Brain microvascular endothelial cell (primary cell): ENCODE measurements around the gene AK6.

Experiments used
- DNase-seq: peaks from one replicate; pipeline ENCODE4 v3.0.0-alpha.2; 2020
- H3K27ac ChIP-seq: fragments of 250-450 bp; sonication (Bioruptor Pico); 2 replicates; pipeline ENCODE4 v1.5.1; 2020; ENCODE audit warnings: mild to moderate bottlenecking, moderate library complexity
- H3K27me3 ChIP-seq: fragments of 250-450 bp; sonication (Bioruptor Pico); replicated peaks from 2 replicates; pipeline ENCODE4 v1.5.1; 2020; ENCODE audit warnings: mild to moderate bottlenecking
- H3K36me3 ChIP-seq: fragments of 250-450 bp; sonication (Bioruptor Pico); replicated peaks from 2 replicates; pipeline ENCODE4 v1.5.1; 2020; ENCODE audit warnings: mild to moderate bottlenecking
- H3K4me3 ChIP-seq: 2 replicates; pipeline ENCODE4 v1.5.1; 2011; ENCODE audit warnings: low read depth, mild to moderate bottlenecking, control low read depth, low read length, moderate library complexity
- in situ Hi-C: cut with HindIII; loops from 2 replicates; pipeline ENCODE4 v1.10.0; 2017; ENCODE audit warnings: low sequenced_read_pairs, low pct_ligation_motif_present
- TF ChIP-seq, protein P1 (sequence below): IDR thresholded peaks from 2 replicates; pipeline ENCODE4 v1.5.1; 2011; ENCODE audit warnings: low read depth, mild to moderate bottlenecking, moderate library complexity, low read length, control low read depth, inconsistent platforms; ENCODE audit errors: missing control alignments

AK6 gene

DNA sequence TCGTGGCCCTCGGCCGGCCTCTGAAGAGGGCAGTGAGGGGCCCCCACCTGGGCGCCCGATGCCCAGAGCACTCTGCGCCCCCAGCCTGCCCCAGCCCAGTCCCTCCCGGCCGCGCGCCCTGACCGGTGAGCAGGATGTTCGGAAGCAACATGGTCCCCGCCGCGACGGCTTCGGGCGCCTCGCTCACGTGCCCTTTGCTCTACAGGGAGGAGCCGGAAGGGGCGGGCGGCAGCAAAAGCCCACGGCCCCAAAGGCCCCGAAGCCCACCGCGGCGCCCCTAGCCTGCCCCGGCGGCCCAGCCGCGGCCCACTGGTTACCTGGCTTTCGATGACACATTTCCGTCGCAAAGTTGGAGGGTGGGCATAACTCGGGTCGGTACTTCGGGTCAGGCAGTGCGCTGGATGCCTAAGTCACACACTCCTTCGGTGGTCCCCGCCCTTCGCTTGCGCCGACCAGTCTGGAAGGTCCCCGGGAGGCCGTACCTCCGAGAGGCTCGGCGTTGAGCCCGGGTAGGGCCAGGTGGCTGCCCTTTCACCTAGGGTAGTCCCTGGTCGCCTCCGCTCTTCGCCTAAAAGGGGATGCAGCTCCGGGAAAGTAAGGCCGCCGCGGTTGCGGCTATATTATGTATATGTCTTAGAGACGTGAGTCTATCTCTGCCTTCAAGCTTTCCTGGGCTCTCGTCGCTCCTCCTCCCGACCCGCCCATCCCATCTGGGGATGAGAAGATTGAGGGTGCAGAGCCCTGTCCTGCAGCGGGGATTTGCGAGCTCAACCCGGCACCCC lies at the start of gene AK6, which contains the start of the genes RAD17 and TAF9:
TSS of gene AK6 (minus strand) at position 181 of the 782 bp plus-strand sequence. CDS start at position 151, 30 bp downstream.
TSS of gene RAD17 (plus strand) at position 479 of the 782 bp plus-strand sequence. CDS start 2,391 bp downstream, outside the sequence.
TSS of gene TAF9 (minus strand) at position 181 of the 782 bp plus-strand sequence. CDS start 3,783 bp downstream, outside the sequence.
- TF ChIP-seq, protein P1, sequence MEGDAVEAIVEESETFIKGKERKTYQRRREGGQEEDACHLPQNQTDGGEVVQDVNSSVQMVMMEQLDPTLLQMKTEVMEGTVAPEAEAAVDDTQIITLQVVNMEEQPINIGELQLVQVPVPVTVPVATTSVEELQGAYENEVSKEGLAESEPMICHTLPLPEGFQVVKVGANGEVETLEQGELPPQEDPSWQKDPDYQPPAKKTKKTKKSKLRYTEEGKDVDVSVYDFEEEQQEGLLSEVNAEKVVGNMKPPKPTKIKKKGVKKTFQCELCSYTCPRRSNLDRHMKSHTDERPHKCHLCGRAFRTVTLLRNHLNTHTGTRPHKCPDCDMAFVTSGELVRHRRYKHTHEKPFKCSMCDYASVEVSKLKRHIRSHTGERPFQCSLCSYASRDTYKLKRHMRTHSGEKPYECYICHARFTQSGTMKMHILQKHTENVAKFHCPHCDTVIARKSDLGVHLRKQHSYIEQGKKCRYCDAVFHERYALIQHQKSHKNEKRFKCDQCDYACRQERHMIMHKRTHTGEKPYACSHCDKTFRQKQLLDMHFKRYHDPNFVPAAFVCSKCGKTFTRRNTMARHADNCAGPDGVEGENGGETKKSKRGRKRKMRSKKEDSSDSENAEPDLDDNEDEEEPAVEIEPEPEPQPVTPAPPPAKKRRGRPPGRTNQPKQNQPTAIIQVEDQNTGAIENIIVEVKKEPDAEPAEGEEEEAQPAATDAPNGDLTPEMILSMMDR, result no peak
- DNase-seq, result peak; percentile 85
- peak within 1 kb of the TSS; percentile 73 for H3K4me3 ChIP-seq
- H3K27ac ChIP-seq, result peak within 1 kb of the TSS; percentile 100
- no peaks in the 10 kb centered on the region for H3K27me3 ChIP-seq
- in situ Hi-C loops, result no loop called here
- peaks cover 18% of the 10 kb centered on the region for H3K36me3 ChIP-seq

DNA sequence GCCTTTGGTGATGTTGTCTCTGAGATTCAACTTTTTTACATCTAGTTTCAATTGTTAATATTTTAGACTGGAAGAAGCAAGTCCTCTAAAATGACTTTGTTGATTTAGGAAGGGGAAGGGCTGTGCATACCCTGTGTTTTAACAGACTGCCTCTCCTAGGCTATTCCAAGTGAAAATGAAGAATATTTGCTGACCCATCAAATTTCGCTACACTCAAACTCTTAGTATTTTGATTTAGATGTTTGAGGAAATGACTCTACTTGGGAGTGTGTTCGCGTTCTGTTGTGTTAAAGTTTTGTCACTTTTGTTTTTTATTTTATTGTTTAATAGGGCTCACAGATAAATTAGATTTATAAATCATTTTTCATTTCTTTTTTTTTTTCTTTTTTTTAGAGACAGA lies 49.2 kb upstream of the AK6 start:
- TF ChIP-seq, protein P1, result no peak
- H3K36me3 ChIP-seq, result no peaks in the 10 kb centered on the region
- in situ Hi-C loops, result no loop called here
- H3K27ac ChIP-seq, result no peak overlapping the region
- DNase-seq, result no peak
- no peaks in the 10 kb centered on the region for H3K27me3 ChIP-seq
- no peak overlapping the region for H3K4me3 ChIP-seq

DNA sequence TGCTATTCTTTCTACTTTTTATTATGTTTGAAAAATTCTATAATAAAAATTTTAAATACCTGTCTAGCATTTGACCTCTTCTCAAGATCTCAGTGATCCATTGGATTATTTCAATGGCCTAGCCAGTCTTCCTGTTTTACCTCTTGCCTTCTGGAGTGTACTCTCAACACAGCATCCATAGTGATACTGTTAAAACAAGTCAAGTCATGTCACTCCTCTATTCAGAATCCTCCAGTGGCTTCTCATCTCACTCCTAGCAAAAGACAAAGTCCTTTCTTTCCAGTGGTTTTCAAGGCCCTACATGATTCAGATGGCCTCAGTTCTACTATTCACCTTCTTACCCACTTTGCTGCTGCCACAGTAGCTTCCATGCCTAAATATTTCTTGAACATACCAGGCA lies 47.4 kb upstream of the AK6 start:
- Histone ChIP-seq H3K36me3 (no peaks in the 10 kb centered on the region), H3K4me3 (no peak overlapping the region), H3K27ac (no peak overlapping the region), H3K27me3 (no peaks in the 10 kb centered on the region)
- no peak for DNase-seq
- TF ChIP-seq, protein P1, result no peak
- in situ Hi-C loops, result no loop called here

DNA sequence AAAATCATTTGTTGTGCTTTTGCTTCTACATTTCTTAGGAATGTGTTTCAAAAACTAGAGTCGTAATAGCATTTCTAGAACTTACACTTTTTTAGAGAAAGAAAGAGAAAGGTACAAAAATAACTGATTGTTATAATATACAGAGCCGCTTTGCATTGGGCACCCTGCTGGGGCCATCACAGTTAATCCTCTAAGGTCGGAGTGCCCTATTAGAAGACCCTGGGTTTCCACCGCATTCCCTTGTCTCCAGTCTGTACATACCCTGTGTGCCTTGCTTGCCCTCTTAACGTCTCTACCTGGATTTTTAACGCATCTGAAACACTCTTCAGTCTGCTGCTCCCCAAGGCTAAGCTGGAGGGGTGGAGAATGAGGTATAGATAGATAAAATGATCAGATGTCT lies 46.9 kb upstream of the AK6 start:
- H3K27ac ChIP-seq, result no peak overlapping the region
- no peak overlapping the region for H3K4me3 ChIP-seq

DNA sequence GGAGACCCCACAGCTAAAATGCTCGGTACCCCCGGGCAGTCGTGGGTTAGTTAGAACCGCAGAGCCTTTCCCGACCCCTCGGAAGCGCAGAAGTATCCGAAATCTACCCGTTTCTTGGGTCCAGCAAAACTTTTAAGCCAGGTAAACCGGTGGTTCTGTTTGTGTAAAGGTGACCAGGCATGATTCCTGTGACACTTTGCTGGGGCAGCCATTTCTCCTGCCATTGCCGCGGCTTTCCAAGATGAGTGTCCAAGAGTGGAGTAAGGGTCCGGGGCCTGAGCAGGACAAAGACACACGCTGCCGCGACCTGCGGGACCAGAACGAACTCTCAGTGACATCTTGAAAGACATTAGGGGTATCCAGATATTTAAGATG lies 46.3 kb upstream of the AK6 start:
- in situ Hi-C loops, result no loop called here
- Histone ChIP-seq H3K27me3 (no peaks in the 10 kb centered on the region), H3K4me3 (peak overlapping the region; percentile 59), H3K27ac (no peak overlapping the region), H3K36me3 (peaks cover 3% of the 10 kb centered on the region)
- DNase-seq, result no peak
- TF ChIP-seq, protein P1, result no peak

More for the DNA sequence above, 46.9 kb upstream of the AK6 start:
- Histone ChIP-seq H3K36me3 (peaks cover 2% of the 10 kb centered on the region), H3K27me3 (no peaks in the 10 kb centered on the region)
- TF ChIP-seq, protein P1, result no peak
- in situ Hi-C loops, result no loop called here
- DNase-seq, result no peak
